Testis (tissue), 2 donors: ENCODE measurements around the gene MLPH.

Experiments
- CTCF ChIP-seq, 3 experiments: fragments of 450-650 bp in 2 of 3; fragments of 200-600 bp in 1 of 3; sonication (generic) in 1 of 3; IDR thresholded peaks; one replicate each; pipeline ENCODE4 v1.5.1; 2016 to 2019; ENCODE audit warnings: antibody characterized with exemption in 3 of 3, mild to moderate bottlenecking in 2 of 3, moderate library complexity in 1 of 3
- POLR2A ChIP-seq: fragments of 450-650 bp; IDR thresholded peaks from one replicate; pipeline ENCODE4 v1.6.1; 2017; ENCODE audit warnings: antibody characterized with exemption, mild to moderate bottlenecking, moderate library complexity

DNA sequence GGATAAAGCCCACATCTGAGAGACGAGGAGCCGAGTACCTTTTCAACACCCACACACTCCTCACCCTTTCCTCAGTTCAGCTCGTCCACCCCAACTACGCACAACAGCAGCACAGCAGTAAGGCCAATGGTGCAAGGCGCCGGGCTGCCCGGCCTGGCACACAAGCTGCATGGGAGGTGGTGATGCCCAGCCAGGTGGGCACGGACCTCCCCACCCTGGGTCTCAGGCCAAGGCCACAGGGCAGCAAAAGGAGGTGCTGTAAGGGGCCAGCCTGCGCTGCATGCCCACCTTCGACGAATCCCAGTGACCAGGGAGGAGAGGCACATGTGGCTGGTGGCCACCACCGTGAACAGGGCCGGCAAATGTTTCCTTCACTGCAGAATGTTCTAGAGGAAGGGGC, 36.5 kb upstream of the MLPH start:
- TF ChIP-seq POLR2A = no peak
- TF ChIP-seq CTCF (IDR thresholded peaks at IDR 0.05) = no peak
